ENCODE data around the gene KRTAP10-8. TPM values are rescaled to one million over a fixed set of nuclear protein-coding genes. Genes with fewer than 3 reads are reported as not detected.
"Not testable (repeated sequence)": the region's sequence is repeated elsewhere in the genome, so short reads cannot be mapped to it uniquely, and the experiment has no call there.

Gene KRTAP10-8
- total RNA-seq, 4 donors from 2014 or later: not detected

DNA sequence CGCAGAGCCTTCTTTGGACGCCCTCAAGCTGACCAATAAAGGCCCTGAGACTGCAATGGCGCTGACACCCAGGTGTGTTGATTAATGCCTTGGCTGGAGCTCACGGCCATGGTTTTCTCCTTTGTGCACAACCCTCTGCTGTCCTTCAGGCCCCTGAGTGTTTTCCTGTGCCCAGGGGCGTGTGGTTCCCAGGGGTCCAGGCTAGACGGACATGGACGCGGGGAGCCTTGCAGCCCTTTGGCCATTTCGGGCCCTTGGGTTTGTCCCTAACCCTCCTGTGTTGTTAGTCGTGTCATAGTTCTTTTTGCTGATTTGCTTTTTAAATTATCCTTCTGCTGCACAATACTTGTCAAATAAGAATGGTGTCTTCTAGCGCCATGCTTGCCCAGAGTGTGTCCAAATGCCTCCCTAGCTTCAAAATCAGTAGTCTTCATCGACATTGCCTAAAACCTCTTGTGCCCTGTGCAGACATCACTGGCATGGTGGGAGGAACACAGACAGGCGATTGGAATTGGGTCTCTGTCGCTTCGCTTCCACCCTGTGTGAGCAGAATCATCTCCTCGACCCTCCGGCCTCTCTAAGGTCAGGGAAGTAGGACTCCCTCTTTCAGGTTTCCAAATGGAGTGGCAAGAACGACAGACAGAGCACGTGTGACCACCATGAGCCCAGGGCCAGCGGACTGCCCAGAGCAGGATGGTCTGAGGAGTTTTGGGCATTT lies 36.4 kb upstream of the KRTAP10-8 start:
- no peaks in the 10 kb centered on the region for H3K4me1 ChIP-seq
- no peaks in the 10 kb centered on the region for H3K27me3 ChIP-seq
- no peaks in the 10 kb centered on the region for H3K36me3 ChIP-seq
- TF ChIP-seq, protein P1, sequence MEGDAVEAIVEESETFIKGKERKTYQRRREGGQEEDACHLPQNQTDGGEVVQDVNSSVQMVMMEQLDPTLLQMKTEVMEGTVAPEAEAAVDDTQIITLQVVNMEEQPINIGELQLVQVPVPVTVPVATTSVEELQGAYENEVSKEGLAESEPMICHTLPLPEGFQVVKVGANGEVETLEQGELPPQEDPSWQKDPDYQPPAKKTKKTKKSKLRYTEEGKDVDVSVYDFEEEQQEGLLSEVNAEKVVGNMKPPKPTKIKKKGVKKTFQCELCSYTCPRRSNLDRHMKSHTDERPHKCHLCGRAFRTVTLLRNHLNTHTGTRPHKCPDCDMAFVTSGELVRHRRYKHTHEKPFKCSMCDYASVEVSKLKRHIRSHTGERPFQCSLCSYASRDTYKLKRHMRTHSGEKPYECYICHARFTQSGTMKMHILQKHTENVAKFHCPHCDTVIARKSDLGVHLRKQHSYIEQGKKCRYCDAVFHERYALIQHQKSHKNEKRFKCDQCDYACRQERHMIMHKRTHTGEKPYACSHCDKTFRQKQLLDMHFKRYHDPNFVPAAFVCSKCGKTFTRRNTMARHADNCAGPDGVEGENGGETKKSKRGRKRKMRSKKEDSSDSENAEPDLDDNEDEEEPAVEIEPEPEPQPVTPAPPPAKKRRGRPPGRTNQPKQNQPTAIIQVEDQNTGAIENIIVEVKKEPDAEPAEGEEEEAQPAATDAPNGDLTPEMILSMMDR (IDR thresholded peaks at IDR 0.05): no peak
- TF ChIP-seq POLR2A (IDR thresholded peaks at IDR 0.05): no peak
- H3K9me3 ChIP-seq: no peaks in the 10 kb centered on the region
- DNase-seq: no peak
- H3K27ac ChIP-seq: no peak overlapping the region
- H3K4me3 ChIP-seq (replicated peaks in 1 of 3): no peak overlapping the region
- intact Hi-C loops (cut with DNase I): no loop called here
- 89 to 93% methylated on average over 20 of the region's 20 CpGs for WGBS, 2 donors

DNA sequence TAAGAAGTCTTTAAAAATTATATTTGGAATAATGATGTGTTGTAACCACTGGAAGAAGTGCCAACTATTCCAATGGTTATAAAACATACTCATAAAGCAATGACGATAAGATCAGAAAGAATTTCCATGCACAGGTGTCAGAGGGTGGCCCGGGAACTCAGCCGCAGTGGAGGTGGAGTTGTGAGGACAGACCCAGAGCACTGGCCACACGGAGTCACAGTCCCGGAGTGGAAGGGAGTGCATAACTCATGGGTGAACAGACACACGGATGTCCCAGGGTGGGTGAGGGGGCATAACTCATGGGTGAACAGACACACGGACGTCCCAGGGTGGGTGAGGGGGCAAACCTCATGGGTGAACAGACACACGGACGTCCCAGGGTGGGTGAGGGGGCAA lies 35.9 kb upstream of the KRTAP10-8 start:
- intact Hi-C loops (cut with DNase I): no loop called here
- TF ChIP-seq POLR2A (IDR thresholded peaks at IDR 0.05): no peak
- TF ChIP-seq, protein P1 (IDR thresholded peaks at IDR 0.05): no peak
- no peak overlapping the region for H3K4me3 ChIP-seq (replicated peaks in 1 of 3)
- H3K27ac ChIP-seq: no peak overlapping the region
- H3K27me3 ChIP-seq: no peaks in the 10 kb centered on the region
- no peaks in the 10 kb centered on the region for H3K36me3 ChIP-seq
- WGBS, 2 donors: 94% methylated on average over 9 to 10 of the region's 10 CpGs
- no peaks in the 10 kb centered on the region for H3K4me1 ChIP-seq
- no peaks in the 10 kb centered on the region for H3K9me3 ChIP-seq
- DNase-seq: no peak

DNA sequence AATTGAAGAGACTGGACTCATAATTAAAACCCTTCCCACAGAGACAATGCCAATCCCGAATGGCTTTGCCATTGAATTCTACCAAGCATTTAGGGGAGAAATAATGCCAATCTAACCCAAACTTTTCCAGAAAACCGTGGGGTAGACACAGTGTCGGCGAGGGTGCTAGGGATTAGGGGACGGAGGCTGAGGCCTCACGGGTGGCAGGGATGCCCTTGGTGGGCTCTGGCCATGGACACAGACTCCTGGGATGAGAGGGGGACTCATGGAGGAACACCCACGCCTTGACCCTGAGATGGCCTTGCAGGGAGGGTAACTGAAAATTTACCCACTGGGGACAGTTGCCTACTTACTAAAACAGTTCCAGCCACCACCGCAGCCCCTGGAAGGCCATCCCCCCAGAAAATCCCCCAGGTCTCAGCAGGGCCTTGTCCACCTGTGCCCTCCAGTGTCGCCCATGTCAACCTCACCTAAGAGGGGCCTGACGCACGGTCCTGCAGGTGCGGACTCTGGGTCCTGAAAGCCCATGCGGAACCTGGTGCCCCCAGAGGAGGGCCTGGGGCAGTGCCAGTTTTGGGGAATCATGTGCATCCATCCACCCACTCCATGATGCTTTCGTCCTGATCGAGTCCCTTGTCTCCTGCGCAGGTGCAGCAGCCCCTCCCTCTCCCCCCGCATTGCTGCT lies 33.4 kb upstream of the KRTAP10-8 start:
- no peak overlapping the region for H3K4me3 ChIP-seq (replicated peaks in 1 of 3)
- no peaks in the 10 kb centered on the region for H3K27me3 ChIP-seq
- no peaks in the 10 kb centered on the region for H3K36me3 ChIP-seq
- intact Hi-C loops (cut with DNase I): no loop called here
- H3K4me1 ChIP-seq: no peaks in the 10 kb centered on the region
- no peak overlapping the region for H3K27ac ChIP-seq
- 88 to 97% methylated on average over 13 to 16 of the region's 17 CpGs for WGBS, 2 donors
- H3K9me3 ChIP-seq: no peaks in the 10 kb centered on the region
- DNase-seq: no peak
- TF ChIP-seq, protein P1 (IDR thresholded peaks at IDR 0.05): no peak
- no peak for TF ChIP-seq POLR2A (IDR thresholded peaks at IDR 0.05)

DNA sequence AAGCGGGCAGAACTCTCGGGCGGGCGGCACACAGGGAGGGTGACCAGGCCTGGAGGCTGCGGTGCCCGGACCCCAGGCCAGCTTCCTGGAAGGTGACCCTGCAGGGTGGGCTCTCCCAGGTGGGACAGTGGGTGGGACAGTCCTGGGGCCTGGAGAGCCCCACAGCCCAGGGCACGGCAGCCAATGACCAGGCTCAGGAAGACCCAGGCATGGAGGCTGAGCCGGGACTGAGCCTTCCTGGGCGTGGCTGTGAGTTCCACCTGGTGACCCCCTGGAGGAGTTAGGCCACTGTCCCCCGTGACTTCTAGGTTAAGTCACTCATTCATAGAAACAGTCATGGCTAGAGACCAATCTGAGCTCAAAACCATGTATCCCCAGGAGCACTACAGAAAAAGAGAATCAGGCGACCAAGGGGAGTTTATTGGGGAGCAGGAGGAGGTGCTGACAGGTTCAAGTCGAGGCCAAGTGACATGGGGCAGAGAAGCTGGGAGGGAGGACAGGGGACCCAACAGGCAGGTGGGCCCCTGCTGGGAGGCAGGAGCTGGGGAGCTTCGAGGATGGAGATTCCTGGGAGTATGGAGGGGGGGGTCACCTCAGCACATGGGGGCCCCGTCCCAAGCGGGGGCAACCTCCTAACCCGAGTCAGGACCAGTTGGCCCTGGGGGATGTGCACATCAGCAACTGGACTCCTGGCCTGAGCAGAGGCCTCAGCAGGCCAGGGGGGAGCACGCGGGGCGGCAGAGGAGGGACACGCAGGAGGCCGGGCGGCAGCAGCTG lies 32.6 kb upstream of the KRTAP10-8 start:
- Histone ChIP-seq H3K27ac (no peak overlapping the region), H3K4me1 (no peaks in the 10 kb centered on the region), H3K4me3 (replicated peaks in 1 of 3) (no peak overlapping the region), H3K36me3 (no peaks in the 10 kb centered on the region), H3K27me3 (no peaks in the 10 kb centered on the region), H3K9me3 (no peaks in the 10 kb centered on the region)
- no peak for TF ChIP-seq POLR2A (IDR thresholded peaks at IDR 0.05)
- TF ChIP-seq, protein P1 (IDR thresholded peaks at IDR 0.05): no peak
- WGBS, 2 donors: 82 to 84% methylated on average over 13 to 16 of the region's 22 CpGs
- no peak for DNase-seq
- intact Hi-C loops (cut with DNase I): no loop called here

DNA sequence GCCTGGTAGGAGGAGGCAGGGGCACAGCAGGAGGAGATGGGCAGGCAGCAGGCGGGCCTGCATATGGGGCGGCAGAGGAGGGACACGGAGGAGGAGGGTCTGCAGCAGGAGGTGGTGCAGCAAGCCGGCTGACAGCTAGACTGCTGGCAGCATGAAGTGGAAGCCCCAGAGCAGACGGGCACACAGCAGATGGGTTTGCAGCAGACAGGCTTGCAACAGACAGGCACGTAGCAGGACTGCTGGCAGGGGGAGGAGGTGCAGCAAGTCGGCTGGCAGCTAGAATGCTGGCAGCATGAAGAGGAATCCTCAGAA lies 32.1 kb upstream of the KRTAP10-8 start:
- no peak overlapping the region for H3K4me3 ChIP-seq (replicated peaks in 1 of 3)
- TF ChIP-seq, protein P1 (IDR thresholded peaks at IDR 0.05): no peak
- no peak for TF ChIP-seq POLR2A (IDR thresholded peaks at IDR 0.05)
- no peaks in the 10 kb centered on the region for H3K9me3 ChIP-seq
- intact Hi-C loops (cut with DNase I): no loop called here
- DNase-seq: no peak
- WGBS, 2 donors: 72 to 82% methylated on average over 7 of the region's 7 CpGs
- H3K27ac ChIP-seq: no peak overlapping the region
- H3K27me3 ChIP-seq: no peaks in the 10 kb centered on the region
- no peaks in the 10 kb centered on the region for H3K36me3 ChIP-seq
- H3K4me1 ChIP-seq: no peaks in the 10 kb centered on the region

DNA sequence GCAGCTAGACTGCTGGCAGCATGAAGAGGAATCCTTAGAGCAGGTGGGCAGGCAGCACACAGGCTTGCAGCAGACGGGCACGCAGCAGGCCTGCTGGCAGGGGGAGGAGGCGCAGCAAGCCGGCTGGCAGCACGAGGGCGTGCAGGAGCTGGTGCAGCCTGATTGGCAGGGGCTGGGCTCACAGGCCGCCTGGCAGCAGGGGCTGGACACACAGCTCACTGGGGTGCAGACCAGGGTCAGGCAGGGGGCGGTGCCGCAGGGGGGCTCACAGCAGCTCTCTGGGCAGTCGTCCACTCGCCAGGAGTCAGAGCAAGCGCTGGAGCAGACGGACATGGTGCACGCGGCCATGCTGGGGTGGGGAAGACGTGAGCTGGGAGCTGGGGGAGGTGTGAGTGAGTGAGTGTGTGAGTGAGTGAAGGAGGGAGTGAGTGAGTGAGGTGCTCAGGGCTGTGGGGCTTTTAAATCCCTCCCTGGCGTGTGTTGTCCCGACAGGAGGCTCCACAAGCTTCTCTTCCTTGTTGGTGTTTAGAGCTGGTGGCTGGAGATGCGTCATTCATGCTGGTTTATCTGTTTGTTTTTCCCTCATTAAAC lies 31.6 kb upstream of the KRTAP10-8 start, which contains the start of gene KRTAP10-5:
Gene KRTAP10-5, minus strand, starts transcription at position 374 of the 591 bp plus-strand sequence. Its CDS starts 26 bp downstream, at position 348.
- H3K4me1 ChIP-seq; H3K27me3 ChIP-seq; H3K4me3 ChIP-seq (replicated peaks in 1 of 3); H3K9me3 ChIP-seq; DNase-seq; H3K27ac ChIP-seq; H3K36me3 ChIP-seq; intact Hi-C loops (cut with DNase I): not testable (repeated sequence)
- WGBS, 2 donors: 51 to 59% methylated on average over 17 to 18 of the region's 19 CpGs
